ENCODE data around the gene PTPN22. TPM values are rescaled to one million over a fixed set of nuclear protein-coding genes. Genes with fewer than 3 reads are reported as not detected.
A peak's percentile ranks its signal among the peaks of the same experiment; 100 is the strongest.

The PTPN22 gene
- total and polyA plus RNA-seq, 9 of the 15 experiments (the other 6 are each of a cell fraction or from before 2014, with no cell fraction given): 0.45 to 4.6 (median 1.1) TPM

DNA sequence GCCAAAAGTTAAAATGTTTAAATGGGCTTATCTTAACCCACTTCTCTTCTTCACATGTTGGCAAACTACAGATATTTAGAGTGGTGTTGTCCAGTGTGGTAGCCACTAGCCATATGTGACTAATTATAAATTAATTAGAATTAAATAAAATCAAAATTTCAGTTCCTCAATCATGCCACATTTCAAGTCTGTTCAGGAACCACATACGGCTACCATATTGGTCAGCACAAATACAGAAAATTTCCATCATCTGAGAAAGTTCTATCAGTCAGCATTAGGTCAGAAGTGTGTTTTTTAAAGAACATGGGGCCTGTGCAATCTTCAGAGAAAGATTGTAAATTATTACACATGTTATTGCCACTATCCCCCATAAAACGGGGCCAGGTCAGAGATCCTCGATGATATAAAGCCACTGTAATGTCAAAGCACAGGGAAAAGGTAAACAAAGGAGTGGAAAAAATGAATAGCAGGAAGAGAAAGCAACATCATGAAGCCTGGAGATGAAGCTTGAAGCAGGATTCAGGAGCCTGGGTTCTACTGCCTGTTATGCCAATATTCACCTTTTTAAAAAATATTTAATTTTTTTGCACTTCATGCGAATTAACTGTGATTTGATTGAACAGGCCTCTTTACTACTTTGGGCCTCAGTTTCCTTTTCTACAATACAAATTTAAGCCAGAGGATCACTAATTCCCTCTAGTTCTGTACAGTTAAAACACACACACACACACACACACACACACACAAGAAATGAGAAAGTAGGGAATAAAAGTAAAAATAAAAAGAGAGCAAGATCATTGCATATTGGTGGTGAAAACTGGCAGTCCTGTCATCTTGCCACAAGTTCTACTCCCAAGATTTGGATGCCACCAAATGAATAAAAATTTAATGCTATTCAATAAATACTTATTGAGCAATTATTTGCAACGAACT, 61.6 kb downstream of the PTPN22 start (continued):
- TF ChIP-seq, protein P1, sequence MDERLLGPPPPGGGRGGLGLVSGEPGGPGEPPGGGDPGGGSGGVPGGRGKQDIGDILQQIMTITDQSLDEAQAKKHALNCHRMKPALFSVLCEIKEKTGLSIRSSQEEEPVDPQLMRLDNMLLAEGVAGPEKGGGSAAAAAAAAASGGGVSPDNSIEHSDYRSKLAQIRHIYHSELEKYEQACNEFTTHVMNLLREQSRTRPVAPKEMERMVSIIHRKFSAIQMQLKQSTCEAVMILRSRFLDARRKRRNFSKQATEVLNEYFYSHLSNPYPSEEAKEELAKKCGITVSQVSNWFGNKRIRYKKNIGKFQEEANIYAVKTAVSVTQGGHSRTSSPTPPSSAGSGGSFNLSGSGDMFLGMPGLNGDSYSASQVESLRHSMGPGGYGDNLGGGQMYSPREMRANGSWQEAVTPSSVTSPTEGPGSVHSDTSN (CRISPR knock-in tag; IDR thresholded peaks at IDR 0.05; ENCODE audit: low read depth): no peak
- TF ChIP-seq, protein P1 (tag; conservative IDR thresholded peaks at IDR 0.05; ENCODE audit: low read depth): 0 out of 2 replicates have a peak, but pooled peaks have one; percentile 25
- no peak for TF ChIP-seq ZC3H8 (IDR thresholded peaks at IDR 0.05)
- TF ChIP-seq, protein P2, sequence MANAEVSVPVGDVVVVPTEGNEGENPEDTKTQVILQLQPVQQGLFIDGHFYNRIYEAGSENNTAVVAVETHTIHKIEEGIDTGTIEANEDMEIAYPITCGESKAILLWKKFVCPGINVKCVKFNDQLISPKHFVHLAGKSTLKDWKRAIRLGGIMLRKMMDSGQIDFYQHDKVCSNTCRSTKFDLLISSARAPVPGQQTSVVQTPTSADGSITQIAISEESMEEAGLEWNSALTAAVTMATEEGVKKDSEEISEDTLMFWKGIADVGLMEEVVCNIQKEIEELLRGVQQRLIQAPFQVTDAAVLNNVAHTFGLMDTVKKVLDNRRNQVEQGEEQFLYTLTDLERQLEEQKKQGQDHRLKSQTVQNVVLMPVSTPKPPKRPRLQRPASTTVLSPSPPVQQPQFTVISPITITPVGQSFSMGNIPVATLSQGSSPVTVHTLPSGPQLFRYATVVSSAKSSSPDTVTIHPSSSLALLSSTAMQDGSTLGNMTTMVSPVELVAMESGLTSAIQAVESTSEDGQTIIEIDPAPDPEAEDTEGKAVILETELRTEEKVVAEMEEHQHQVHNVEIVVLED (CRISPR knock-in tag; IDR thresholded peaks at IDR 0.05): no peak
- TF ChIP-seq, protein P3, sequence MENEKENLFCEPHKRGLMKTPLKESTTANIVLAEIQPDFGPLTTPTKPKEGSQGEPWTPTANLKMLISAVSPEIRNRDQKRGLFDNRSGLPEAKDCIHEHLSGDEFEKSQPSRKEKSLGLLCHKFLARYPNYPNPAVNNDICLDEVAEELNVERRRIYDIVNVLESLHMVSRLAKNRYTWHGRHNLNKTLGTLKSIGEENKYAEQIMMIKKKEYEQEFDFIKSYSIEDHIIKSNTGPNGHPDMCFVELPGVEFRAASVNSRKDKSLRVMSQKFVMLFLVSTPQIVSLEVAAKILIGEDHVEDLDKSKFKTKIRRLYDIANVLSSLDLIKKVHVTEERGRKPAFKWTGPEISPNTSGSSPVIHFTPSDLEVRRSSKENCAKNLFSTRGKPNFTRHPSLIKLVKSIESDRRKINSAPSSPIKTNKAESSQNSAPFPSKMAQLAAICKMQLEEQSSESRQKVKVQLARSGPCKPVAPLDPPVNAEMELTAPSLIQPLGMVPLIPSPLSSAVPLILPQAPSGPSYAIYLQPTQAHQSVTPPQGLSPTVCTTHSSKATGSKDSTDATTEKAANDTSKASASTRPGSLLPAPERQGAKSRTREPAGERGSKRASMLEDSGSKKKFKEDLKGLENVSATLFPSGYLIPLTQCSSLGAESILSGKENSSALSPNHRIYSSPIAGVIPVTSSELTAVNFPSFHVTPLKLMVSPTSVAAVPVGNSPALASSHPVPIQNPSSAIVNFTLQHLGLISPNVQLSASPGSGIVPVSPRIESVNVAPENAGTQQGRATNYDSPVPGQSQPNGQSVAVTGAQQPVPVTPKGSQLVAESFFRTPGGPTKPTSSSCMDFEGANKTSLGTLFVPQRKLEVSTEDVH (IDR thresholded peaks at IDR 0.05; ENCODE audit: low read depth, partially characterized antibody): no peak
- no peak for TF ChIP-seq ZNF780A (CRISPR knock-in tag; IDR thresholded peaks at IDR 0.05)

Data from K562 (cell line).